Activated T-helper 9 cell treated with anti-CD3 and anti-CD28 coated beads, Interleukin-2, amount 50 U/mL, for 16 hours (primary cell): ENCODE measurements around the gene ZNF674.
"Not testable (repeated sequence)": the region's sequence is repeated elsewhere in the genome, so short reads cannot be mapped to it uniquely, and the experiment has no call there.

Experiments
- DNase-seq: peaks from one replicate; pipeline ENCODE4 v3.0.0-alpha.2; 2020; ENCODE audit warnings: low read depth

Gene ZNF674

DNA sequence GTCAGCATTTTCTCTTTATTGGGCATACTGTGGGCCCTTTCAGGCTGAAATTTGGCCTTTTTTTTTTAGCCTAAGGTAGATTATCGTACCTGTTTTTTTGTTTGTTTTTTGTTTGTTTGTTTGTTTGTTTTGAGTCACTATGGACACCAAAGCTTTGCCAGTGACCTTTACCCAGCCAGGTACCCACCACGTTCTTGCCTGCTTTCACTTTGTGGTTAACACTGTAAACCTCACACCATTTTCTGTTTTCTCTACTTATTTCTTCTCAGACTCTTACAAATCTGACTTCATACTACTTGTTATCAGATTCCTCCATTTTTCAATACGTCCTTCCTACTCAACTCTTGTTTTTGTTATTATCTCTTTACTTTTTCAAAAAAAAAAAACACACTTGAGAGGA, 81.5 kb downstream of the ZNF674 start:
- DNase-seq = no peak

DNA sequence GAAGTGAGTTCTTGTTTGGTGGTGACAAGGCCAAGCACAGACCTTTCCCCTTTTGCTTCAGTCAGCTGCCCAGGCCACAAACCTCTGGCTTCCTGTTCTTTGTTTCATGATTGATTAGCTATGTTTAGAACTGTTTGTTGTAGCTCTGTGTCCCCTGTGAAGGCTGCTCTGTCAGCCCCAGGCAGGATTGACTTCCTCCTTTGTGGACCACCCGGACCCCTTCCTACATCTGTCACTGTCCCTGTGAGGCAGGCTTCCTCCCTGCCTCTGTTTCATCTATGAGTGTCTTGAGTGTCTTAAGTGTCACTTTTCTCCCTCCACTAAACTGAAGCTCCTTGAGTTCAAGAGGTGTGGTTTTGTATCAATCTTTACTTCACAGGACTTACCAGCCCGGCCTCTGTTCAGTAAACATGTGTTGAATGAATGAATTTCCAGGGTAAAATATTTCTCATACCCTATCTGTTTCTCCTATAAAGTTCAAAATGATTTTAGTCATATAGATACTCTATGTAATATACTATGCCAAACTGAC, 83.5 kb downstream of the ZNF674 start:
- DNase-seq = no peak

DNA sequence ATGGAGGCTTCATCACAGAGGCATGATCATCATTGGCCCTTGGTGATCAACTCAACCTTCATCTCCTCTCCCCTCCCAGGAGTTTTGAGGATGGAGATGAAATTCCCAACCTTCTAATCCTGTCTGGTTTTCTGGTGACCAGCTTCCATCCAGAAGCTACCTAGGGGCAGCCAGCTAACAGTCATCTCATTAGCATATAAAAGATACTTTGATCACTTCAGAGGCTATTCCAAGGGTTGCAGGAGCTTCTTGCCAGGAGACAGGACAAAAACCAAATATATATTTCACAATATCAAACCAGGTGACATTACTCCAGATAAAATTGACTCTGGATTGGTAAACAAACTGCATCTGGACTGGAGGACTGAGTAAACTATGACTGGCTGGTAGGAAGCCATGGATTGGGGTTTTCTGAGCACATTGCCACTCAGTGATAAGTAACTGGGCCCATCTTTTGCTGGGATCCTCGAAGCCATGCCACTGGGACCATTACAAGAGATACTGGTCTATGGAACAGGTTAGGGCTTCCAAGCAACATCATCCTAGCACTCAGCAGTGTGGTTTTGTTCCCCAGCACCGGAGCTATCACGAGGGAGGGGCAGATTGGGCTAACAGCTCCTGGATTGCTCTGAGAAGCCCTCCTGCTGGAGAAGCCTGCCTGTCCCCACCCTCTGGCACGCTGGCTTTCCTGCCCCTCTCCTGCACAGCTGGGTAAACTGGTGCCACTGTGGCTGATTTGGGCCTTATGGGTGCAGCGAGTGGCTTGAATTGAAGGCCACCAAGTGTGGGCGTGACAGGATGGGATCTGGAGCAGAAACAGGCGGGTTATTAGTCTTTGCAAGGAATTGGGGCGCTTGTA, 84.2 kb downstream of the ZNF674 start:
- not testable (repeated sequence) for DNase-seq

DNA sequence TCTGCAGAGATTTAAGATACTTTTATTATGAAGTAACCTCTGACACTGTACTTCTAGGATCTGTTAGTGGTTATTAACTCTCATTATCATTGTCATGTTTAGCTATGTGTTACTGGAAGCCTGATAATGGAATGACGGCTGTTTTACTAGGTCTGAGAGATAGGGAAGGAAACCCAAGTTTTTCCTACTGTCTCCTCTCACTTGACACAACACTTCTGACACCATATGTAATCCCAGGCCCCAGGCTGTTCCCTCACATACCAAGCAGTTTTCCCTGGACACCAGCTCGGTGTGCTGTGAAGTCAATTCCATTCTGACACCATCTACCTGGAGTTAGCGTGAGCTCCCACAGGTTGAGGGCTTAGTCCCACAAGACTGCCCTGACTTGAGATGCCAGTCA, 85.6 kb downstream of the ZNF674 start:
- DNase-seq = no peak

DNA sequence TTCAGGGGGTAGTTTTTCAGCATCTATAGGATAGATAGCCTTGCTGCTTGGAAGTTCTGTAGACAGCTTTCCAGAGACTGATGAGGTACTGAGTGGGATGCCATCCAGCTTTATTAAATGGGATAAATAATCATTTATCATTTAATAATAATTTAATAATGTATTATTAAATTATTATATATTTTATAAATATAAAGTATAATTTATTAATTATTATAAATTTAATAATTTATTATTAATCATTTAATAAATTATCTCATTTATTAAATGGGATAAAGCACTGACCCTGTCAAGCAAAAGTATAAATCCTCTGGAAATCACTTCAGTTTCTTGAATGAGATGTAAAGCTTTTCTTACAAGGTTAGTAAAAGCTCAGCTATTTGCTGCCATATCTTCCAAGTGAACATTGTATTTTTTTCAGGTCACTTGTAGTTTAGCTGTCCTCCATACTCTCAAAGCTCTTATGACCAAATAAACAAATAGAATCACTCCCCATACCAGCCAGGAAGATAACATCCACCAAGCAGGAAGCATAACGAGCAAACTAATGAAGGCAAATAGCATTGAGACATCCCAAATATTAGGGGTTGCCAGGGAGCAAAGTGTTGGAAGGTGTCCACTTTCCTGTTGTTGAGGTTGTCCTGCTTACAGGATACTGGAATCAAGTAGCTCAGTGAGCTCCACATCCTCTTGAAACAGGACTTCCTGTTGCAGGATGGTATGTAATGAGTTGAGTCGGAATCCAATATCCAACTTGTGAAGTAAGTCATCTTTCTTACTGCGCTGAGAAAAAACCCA, 88.9 kb downstream of the ZNF674 start:
- no peak for DNase-seq
